Measurements from ENCODE around the gene NFIA.
"Not testable (repeated sequence)": the region's sequence is repeated elsewhere in the genome, so short reads cannot be mapped to it uniquely, and the experiment has no call there.

Gene NFIA

GRCh38 chr1:61061601-61062000 is 20.8 kb upstream of the NFIA start:
- not testable (repeated sequence) for DNase-seq

GRCh38 chr1:61064673-61065072 is 17.7 kb upstream of the NFIA start:
- DNase-seq, result no peak

- no peak for DNase-seq
Measured at GRCh38 chr1:61067446-61068019, 14.8 kb upstream of the NFIA start.

- DNase-seq, result no peak
Measured at GRCh38 chr1:61070054-61070453, 12.3 kb upstream of the NFIA start.

GRCh38 chr1:61071205-61072130 is 10.9 kb upstream of the NFIA start:
- no peak for DNase-seq

- no peak for DNase-seq
Measured at GRCh38 chr1:61073871-61074270, 8.5 kb upstream of the NFIA start.

- DNase-seq, result not testable (repeated sequence)
Measured at GRCh38 chr1:61075833-61076232, 6.5 kb upstream of the NFIA start.

GRCh38 chr1:61076728-61077675 is 5.4 kb upstream of the NFIA start:
- peak; percentile 82 for DNase-seq

GRCh38 chr1:61077676-61078541 is 4.5 kb upstream of the NFIA start:
- peak; percentile 97 for DNase-seq

GRCh38 chr1:61078618-61079295 is 3.6 kb upstream of the NFIA start:
- DNase-seq, result no peak

- DNase-seq, result no peak
Measured at GRCh38 chr1:61079296-61079897, 3.0 kb upstream of the NFIA start.

- DNase-seq, result no peak
Measured at GRCh38 chr1:61079898-61080336, 2.4 kb upstream of the NFIA start.

GRCh38 chr1:61080413-61081143 is 1.8 kb upstream of the NFIA start:
- no peak for DNase-seq

GRCh38 chr1:61081144-61081685 is 1.1 kb upstream of the NFIA start:
- no peak for DNase-seq

- no peak for DNase-seq
Measured at GRCh38 chr1:61081686-61082310, 563 bp upstream of the NFIA start.

GRCh38 chr1:61083013-61083806 is 849 bp downstream of the NFIA start:
- no peak for DNase-seq

- DNase-seq, result no peak
Measured at GRCh38 chr1:61083807-61084440, 1.6 kb downstream of the NFIA start.

GRCh38 chr1:61084491-61085031 is 2.2 kb downstream of the NFIA start:
- DNase-seq, result no peak
